GM21390 (cell line): ENCODE measurements around the gene MLPH.
"Not testable (repeated sequence)": the region's sequence is repeated elsewhere in the genome, so short reads cannot be mapped to it uniquely, and the experiment has no call there.

Experiments used
- ATAC-seq: cut with Tn5 transposase; IDR thresholded peaks from one replicate; pipeline ENCODE4 v1.9.1; 2021; ENCODE audit not compliant: unreplicated experiment

MLPH gene

DNA sequence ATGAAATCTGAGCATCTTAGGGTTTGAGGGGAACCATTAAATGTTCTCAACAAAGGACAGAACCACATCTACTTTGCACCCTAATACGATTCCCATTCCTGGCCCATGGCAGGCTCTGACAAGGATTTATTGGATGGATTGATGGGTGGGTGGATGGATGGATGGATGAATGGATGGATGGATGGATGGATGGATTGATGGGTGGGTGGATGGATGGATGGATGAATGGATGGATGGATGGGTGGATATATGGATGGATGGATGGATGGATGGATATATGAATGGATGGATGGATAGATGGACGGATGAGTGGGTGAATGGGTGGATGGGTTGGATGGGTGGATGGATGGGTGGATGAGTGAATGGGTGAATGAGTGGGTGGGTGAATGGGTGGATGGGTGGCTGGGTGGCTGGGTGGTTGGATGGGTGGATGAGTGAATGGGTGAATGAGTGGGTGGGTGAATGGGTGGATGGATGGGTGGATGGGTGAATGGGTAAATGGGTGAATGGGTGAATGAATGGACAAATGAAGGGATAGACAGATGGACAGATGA, 29.6 kb upstream of the MLPH start:
- ATAC-seq = no peak

DNA sequence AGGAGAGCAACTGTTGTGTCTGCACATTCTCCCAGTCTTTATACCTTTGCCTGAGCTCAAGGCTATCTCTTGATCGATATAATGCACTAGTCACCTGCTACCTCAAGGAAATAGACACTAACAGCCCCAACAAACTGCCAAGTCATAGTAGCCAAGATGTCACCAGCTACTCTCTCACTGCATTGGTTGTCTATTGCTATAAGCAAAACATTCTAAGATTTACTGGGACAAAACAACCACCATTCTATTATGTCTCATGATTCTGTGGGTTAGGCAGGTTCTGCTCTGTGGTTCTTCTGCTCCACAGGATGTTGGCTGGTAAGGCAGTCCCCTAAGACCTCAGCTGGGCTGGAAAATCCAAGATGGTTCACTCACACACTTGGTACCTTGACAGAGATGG, 28.5 kb upstream of the MLPH start:
- ATAC-seq = no peak

DNA sequence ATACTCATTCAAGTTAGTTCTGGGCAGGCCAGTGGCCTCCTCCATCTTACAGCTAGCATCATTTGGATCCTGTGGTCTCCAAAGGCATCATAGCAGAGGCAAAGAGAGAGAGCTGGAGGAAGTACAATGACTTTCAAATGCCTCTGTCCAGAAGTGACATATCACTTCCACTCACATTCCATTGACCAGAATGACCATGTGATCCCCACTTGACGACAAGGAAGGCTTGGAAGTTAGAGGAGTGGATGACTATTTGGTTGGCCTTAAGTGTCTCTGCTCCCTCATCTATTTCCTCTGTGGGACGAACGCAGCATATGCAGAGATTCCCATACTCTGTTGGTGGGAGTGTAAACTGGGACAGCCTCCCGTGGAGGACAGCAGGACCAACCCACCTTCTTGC, 27.8 kb upstream of the MLPH start:
- ATAC-seq = no peak

DNA sequence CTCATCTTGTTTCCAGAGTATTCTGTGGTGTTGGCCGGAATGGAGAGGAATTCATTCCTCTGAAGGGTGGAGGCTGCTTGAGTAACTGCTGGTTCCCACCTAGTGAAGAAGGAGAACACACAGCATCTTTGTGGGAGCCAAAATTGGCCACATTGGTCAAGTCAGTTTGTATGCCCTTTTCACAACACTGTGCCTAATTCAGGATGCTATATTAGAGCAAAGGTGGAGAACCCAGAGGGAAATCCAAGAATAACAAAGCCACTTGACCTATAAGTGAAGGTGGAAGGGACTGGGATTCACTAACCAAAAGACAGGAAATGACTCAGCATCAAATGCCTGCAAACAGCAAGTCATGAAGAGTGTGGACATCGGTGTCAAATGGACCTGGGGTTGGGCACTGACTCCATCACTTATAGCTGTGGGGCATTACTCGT, 27.3 kb upstream of the MLPH start:
- ATAC-seq = no peak

DNA sequence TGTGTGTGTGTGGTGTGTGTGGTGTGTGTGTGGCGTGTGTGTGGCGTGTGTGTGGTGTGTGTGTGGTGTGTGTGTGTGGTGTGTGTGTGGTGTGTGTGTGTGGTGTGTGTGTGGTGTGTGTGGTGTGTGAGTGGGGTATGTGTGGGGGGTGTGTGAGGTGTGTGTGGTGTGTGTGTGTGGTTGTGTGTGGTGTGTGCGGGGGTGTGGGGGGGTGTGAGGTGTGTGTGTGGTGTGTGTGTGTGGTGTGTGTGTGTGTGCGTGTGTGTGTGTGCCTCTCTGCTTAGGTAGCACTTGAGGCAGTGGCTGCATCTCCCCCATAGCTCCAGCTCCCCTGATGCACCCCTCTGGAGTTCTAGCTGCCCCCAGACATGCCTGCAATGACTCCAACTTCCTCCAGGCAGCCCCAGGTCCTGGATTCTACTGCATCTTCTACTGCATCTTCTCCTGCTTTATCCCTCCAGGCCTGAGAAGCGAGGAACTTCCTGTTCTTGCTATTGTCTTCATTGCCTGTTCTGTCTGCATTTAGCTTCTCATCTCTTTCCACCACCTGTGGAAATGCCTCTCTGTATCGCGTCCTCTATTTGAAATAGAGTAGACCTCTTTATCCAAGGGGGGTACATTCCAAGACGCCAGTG, 22.2 kb upstream of the MLPH start:
- ATAC-seq = no peak

DNA sequence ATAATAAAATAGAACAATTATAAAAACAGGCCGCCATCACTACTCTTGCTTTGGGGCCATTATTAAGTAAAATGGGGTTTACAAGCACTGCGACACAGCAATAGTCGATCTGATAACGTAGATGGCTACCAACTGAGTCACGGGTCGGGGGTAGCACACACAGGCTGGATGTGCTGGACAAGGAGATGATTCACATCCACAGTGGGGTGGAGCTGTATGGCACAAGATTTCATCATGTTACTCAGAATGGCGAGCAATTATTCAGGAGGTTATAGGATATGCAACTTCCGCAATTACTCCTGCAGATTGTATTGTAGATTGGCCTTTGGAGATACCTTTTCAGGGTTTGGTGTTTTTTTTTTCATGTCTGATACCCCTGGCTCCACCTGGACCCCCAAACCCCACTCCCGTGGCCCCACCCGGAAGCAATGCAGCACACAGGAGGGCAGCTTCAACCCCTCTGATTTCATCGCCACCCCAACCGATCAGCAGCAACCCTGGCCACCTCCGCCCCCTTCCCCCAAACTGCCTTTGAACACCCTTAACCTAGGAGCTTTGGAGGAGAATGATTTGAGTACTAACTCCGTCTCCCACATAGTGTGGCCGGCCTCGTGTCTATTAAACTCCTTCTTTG, 21.4 kb upstream of the MLPH start:
- ATAC-seq = no peak

DNA sequence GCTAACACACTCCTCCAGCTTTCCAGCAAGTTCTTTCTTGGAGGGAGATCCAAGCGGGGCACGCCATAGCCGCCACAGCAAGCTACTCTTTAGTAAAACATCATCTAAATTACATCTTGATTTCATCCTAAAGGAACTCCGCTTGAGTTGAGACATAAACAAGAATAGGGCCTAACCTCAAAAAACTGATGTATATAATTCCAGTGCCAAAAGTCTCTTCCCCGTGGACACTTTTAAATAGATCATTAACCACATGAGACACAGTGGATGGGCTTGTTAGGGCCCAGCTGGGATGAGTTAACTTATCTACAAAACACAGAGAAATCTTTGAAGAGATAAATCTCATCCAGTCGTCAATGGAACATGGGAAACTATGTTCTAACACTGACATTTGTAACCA, 20.8 kb upstream of the MLPH start:
- ATAC-seq = no peak

DNA sequence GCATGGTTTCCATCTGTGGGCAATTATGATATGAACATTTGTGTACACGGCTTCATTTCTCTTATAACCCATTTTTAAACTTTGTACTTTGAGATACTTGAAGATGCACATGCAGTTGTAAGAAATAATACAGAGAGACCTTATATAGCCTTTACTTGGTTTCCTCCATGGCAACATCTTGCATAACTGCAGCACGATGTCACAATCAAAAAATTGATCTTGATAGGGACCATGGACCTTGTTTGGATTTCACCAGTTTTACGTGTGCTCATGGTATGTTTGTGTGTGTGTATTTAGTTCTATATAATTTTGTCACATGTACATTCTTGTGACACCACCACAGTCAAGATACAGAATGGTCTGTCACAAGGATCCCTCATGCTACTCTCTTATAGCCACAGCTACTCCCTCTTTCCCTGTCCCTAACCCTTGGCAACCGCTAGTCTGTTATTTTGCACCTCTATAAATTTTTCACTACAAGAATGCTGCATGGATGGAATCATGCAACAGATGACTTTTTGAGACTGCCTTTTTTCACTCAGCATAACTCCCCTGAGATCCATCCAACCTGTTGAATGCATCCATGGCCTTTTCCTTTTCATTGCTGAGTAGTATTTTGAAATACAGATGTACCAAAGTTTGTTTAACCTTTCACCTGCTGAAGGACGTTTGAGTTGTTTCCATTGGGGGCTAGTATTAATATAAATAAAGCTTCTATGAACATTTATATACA, 19.4 kb upstream of the MLPH start:
- no peak for ATAC-seq

DNA sequence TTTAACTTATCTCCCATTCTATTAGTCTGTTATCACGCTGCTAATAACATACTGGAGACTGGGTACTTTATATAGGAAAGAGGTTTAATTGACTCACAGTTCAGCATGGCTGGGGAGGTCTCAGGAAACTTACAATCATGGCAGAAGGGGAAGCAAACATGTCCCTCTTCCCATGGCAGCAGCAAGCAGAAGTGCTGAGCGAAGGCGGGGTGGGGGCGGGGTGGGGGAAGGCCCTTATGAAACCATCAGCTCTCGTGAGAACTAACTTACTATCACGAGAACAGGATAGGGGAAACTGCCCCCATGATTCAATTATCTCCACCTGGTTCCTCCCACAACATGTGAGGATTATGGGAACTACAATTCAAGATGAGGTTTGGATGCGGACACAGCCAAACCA, 17.6 kb upstream of the MLPH start:
- ATAC-seq = not testable (repeated sequence)

DNA sequence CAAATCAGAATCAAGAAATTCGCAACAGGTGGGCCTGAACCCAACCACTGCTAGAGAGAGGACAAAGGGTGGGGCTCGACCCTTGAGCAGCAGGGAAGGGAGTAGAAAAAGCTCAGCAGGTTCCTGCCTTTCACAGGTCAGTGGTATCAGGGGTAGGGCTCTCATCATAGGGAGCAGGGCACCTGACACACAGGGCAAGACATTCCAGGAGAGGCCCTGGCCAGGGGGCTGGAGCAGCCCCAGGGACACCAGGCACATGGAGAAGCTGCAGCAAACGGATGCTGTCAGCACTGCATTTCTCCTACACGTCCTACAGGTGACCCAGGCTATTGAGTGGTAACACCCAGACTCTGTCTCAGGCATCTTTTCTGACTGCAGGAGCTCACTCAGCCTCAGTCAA, 17.2 kb upstream of the MLPH start:
- ATAC-seq = no peak

DNA sequence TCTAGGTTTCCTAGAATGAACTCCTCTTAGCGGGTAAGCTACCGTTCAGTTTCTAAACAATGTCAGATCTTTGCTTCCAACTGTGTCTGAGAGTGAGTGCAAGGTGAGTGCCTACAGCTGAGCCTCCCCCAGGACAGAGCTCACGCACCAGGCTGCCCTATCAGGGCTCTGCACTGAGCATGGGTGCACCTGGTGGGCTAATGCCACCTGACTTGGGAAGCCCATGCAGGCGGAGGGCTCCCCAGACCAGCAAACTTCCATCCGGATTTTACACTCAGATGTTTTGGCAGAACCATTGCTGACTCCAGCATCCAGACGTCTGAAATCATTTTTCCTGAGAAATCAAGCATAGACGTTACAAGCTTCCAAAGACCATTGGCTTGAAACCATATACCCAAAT, 16.1 kb upstream of the MLPH start:
- ATAC-seq = no peak

DNA sequence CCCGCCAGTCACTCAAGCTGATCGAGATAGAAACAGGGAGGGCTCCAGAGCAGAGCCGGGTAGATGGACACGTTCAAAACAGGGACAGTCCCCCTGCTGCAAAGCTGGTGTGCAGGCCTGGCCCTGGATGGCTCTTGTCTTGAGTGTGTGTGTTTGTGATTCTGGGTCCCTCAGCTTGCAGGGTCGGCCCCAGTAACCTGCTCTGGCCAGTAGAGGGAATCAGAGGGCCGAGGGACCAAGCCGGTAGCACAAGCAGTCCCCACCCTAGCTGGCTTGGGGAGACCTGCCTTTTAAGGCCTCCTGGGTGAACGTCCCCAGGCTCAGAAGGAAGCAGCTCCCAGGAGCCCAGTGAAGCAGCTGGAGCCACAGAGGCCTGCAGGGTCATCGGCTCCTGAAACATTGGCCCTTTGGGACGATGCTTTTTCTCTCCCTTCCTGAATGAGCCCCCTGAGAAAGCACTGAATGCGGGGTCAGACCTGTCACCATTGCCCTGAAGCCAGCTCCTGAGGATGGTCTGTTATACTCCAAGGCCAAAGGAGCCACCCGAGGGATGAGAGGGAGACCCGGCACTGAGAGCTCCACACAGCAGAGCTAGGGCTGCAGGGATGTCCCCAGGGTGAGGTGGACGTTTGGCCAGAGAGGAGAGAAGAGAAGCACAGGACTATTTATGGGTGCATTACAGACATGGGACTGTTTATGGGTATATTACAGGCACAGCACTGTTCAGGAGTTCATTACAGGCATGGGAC, 15.4 kb upstream of the MLPH start:
- no peak for ATAC-seq

DNA sequence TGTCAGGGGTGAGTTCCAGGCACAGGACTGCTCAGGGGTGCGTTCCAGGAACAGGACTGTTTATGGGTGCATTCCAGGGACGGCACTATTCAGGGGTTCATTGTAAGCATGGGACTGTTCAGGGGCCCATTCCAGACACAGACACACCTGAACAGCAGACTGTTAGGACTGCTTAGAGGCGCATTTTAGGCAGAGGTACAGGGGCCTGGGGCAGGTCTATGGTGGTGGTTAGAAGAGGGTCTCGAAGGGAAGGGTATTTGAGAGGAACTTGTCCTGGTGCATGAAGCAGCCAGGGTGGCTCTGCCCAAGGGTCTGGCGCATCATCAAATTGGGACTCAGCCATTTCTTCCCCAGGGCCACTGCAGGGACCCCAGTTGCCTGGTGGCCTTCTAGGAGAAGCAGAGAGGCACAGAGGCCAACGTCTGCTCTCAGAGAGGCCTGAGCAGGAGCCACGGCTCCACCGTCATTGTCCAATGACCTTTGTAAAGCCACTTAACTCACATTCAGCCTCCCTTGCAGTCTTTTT, 14.8 kb upstream of the MLPH start:
- no peak for ATAC-seq

DNA sequence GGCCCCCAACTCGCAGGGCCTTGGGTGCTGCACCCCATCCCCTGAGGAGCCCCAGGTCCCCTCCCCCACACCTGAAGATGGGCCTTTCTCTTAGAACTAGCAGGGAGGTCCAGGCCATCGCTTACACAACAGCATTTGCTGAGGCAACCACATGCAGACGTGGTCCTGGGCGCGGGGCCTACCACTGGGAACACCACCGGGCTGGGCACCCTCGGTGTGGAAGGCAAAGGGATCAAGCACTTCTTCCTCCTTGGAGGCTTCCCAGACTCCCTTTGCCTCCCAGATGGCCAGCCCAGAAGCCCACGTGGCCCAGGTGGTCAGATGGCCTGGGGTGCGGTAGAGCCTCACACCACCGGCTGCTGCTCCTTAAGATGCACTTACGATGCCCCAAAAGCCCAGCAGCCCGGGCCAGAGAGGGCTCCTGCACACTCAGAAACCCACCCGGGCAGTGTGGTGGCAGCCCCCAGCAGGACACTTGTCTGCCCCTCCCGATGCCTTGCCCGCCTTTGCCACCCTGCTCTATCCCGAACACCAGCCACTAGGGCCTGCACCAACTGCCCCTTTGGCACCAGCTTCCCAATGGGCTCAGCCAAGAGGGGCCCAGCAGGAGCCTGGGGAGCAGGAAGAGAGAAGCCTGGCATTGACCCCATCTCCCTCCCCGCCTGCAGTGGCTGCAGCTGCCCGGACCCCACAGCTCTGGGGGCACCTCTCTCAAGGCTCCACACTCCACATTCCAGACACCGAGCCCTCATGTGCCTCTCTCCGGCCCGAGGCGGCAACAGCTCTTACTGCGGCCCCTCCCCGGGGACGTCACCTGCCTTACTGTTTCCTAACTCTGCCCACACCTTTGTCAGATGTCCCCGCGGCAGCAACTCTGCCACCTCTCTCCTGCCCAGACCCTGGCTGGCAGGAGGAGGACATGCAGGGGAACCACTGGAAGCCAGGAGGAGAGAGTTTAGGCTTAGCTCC, 13.9 kb upstream of the MLPH start:
- ATAC-seq = no peak

DNA sequence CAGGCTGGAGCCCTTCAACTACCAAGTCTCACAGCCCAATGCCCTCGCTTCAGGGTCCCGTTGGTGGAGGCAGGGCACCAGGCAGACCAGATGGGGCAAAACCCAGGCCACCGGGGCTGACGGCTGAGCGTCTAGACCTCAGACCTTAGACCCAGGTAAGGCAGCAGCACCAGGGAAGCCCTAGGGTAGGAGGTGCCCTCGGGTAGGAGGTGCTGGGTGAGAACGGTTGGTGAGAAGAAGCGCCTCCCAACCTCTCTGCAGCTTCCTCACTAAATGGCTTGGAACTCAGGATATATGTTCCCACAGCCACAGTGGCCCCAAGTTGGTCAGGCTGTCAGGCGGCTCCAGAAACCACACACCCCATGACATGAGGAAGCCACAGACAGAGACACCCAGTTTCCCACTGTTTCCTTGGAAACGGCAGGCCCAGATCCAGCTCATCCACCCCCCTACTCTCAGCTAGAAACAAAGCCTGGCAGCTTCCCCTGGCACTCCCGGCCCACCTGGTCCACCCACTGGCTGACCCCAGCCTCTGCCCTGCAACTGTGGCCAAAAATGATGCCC, 13.1 kb upstream of the MLPH start:
- no peak for ATAC-seq

DNA sequence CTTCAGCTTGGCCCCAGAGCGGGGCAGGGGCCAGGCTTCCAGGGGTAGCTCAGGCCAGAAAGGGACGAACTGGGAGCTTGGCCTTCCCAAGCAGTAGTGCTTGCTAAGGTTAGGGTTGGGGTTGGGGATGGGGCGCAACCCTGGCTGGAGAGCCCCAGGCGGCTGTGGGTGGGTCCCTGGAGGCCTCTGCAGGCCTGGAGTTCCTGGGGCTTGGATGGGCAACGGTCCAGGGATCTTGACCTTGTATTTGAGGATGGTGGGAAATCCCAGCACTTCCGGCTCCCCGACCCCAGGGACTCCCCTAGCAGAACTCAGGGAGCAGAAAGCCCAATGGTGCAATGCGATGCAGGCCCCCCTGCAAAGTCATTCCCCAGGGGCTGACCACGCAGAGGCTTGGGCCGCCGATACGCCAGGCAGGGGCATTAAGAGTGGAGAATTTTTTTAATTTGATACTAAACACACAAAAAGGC, 12.6 kb upstream of the MLPH start:
- no peak for ATAC-seq

DNA sequence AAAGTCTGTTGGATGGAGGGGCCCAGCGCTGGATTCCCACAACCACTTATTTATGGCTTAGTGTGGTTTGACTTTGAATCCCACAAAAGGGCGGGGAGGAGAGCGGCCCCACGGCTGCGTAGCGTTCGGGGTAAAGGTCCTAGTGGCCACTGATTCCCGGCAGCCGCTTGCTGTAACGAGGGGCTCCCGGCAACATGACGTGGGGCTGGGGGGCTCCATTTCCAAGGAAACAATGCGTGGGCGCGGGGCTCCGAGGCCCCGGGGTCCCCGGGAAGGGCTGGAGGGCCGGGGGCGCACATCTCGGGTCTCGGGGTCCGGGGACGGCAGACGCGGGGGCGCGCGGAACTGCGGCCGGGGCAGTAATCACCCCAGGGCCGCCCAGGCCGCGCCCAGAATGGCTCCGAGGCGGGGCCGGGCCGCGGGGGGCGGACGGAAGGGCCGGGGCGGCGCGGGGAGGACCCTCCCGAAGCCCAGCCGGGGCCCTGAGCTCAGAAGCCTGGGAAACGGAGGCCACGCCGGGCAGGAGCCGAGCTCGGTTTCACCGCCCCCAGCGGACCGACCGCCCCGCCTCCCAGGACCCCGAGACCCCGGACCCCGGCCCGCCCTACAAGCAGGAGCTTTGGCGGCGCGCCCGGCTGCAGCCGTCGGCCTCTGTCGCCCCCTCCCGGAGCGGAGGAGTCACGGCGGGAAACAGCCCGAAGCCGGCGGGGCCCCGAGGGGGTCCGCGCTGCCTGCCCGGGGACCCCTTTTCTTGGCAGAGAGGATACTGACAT, 11.9 kb upstream of the MLPH start:
- peak; percentile 89 for ATAC-seq

DNA sequence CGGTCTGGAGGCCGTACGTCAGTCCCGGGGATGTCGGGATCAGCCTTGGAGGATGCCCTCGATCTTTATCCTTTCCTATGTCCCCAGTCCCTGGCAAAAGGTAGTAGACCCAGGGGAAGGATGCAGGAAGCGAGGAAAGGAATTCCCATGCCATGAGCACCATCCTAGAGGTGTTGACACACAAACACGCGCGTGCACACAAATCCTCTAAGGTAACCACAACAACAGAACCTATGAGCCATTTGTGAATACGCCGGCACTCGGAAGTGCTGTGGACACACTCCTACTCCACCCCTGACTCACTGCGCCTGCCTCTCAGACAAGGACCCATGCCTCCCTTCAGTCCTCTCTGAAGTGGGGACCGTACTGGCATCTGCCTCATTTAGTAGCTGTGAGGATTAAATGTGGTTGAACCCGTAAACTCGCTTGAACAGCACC, 11.3 kb upstream of the MLPH start:
- ATAC-seq = no peak

DNA sequence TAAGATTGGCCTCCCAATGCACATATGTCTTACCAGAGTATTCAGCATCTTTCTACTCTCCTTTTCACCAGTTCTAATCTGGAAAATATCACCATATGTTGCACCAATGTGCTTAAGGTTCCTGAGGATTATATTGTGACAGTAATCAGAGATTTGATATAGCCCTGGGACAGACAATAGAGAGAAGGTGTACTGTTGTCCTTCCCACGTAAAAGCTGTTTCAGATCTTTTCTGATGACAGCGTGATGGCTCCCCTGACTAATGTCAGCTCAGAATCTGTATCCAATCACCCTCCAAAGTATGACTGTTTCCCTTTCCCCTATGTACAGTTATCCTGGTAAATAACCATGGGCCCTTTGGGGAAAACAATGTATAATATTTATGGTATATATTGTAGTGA, 9.0 kb upstream of the MLPH start:
- no peak for ATAC-seq
